ENCODE results near the gene HPSE.

Gene HPSE

DNA sequence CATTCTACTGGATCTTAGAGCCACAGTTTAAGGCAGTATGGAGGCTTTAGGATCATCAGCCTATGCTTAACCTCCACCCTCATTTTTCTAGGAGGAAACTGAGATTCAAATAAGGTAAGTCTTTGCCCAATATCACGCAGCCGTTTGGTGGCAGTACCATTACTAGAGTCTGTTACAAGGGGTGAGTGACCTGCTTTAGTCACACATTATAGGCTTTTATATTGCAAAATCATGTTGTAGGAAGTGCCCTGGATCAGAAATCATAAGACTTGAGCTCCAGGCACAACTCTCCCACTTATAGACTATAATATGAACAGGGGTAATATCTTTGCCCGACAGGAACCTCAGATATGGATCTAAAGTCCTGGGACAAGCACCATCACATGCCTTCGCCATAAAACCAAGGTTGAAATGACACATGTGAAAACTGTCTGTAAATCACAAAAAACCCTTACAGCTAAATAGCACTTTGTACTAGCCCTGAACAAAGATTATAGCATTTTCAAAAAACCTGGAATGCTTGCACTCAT is 19.2 kb downstream of the HPSE start:
- no peaks in the 10 kb centered on the region for H3K79me2 ChIP-seq (ENCODE audit: low read length)
- H3K4me1 ChIP-seq (ENCODE audit: low read length): no peaks in the 10 kb centered on the region
- no peak overlapping the region for H3K9ac ChIP-seq (ENCODE audit: low read length)
- no peaks in the 10 kb centered on the region for H3K9me3 ChIP-seq (ENCODE audit: insufficient read depth, low read length)
- H3K27me3 ChIP-seq (ENCODE audit: low read depth, low read length): 0 out of 2 replicates have a peak, but pooled peaks cover 7% of the 10 kb centered on the region
- H3K4me3 ChIP-seq (ENCODE audit: low read length): no peak overlapping the region
- H3K27ac ChIP-seq (ENCODE audit: low read length): no peak overlapping the region
- H3K36me3 ChIP-seq (replicated peaks; ENCODE audit: low read depth, low read length): no peaks in the 10 kb centered on the region
- H2AFZ ChIP-seq (ENCODE audit: low read depth, low read length): no peak overlapping the region
- H3K4me2 ChIP-seq (ENCODE audit: low read length): no peak overlapping the region
- TF ChIP-seq, protein P1, sequence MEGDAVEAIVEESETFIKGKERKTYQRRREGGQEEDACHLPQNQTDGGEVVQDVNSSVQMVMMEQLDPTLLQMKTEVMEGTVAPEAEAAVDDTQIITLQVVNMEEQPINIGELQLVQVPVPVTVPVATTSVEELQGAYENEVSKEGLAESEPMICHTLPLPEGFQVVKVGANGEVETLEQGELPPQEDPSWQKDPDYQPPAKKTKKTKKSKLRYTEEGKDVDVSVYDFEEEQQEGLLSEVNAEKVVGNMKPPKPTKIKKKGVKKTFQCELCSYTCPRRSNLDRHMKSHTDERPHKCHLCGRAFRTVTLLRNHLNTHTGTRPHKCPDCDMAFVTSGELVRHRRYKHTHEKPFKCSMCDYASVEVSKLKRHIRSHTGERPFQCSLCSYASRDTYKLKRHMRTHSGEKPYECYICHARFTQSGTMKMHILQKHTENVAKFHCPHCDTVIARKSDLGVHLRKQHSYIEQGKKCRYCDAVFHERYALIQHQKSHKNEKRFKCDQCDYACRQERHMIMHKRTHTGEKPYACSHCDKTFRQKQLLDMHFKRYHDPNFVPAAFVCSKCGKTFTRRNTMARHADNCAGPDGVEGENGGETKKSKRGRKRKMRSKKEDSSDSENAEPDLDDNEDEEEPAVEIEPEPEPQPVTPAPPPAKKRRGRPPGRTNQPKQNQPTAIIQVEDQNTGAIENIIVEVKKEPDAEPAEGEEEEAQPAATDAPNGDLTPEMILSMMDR (IDR thresholded peaks at IDR 0.05; ENCODE audit: low read depth, low read length): no peak
- no peak for TF ChIP-seq EZH2phosphoT487 (IDR thresholded peaks at IDR 0.05; ENCODE audit: low read depth)
- H4K20me1 ChIP-seq (ENCODE audit: insufficient read depth, low read length): no peaks in the 10 kb centered on the region

DNA sequence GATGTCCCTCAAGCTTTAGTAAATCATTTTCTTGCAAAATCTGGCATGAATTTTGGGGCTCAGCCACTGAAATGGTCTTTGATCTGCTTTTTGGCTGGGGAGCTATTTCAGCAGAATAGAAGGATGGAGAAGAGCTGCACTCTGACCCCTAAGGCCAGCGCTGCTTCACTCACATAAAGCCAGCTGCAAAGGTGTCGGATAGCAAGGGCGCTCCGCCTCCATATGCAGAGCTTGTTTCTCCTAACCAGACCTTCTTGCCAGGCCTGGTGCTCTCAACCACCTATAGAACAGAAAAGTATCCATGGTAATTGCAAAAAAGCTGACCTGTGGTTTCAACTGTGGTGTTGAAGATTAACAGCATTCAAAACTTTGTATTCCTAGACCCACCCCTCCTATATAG is 26.0 kb downstream of the HPSE start:
- Histone ChIP-seq H3K9me3 (ENCODE audit: insufficient read depth, low read length) (no peaks in the 10 kb centered on the region), H2AFZ (ENCODE audit: low read depth, low read length) (no peak overlapping the region), H3K4me2 (ENCODE audit: low read length) (no peak overlapping the region), H3K27ac (ENCODE audit: low read length) (no peak overlapping the region), H3K36me3 (replicated peaks; ENCODE audit: low read depth, low read length) (no peaks in the 10 kb centered on the region), H4K20me1 (ENCODE audit: insufficient read depth, low read length) (no peaks in the 10 kb centered on the region), H3K27me3 (ENCODE audit: low read depth, low read length) (no peaks in the 10 kb centered on the region), H3K4me3 (ENCODE audit: low read length) (no peak overlapping the region), H3K9ac (ENCODE audit: low read length) (no peak overlapping the region), H3K79me2 (ENCODE audit: low read length) (no peaks in the 10 kb centered on the region), H3K4me1 (ENCODE audit: low read length) (no peaks in the 10 kb centered on the region)
- TF ChIP-seq, protein P1 (IDR thresholded peaks at IDR 0.05; ENCODE audit: low read depth, low read length): no peak
- TF ChIP-seq EZH2phosphoT487 (IDR thresholded peaks at IDR 0.05; ENCODE audit: low read depth): no peak

DNA sequence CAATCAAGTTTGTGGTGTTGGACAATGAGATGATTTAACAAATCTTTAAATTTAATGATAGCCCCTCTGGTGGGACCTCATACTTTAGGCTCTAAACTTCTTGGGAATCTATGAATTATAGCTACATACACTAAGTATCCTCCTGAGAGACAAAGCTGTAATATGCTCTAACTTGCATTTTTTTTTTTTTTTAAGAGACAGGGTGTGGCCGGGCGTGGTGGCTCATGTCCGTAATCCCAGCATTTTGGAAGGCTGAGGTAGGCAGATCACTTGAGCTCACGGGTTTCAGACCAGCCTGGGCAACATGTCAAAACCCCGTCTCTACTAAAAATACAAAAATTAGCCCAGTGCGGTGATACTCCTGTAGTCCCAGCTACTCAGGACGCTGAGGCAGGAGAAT is 26.7 kb downstream of the HPSE start:
- TF ChIP-seq EZH2phosphoT487 (IDR thresholded peaks at IDR 0.05; ENCODE audit: low read depth): no peak
- TF ChIP-seq, protein P1 (IDR thresholded peaks at IDR 0.05; ENCODE audit: low read depth, low read length): no peak
- Histone ChIP-seq H2AFZ (ENCODE audit: low read depth, low read length) (no peak overlapping the region), H3K9ac (ENCODE audit: low read length) (no peak overlapping the region), H3K27ac (ENCODE audit: low read length) (no peak overlapping the region), H3K9me3 (ENCODE audit: insufficient read depth, low read length) (no peaks in the 10 kb centered on the region), H3K79me2 (ENCODE audit: low read length) (no peaks in the 10 kb centered on the region), H3K4me1 (ENCODE audit: low read length) (no peaks in the 10 kb centered on the region), H3K4me3 (ENCODE audit: low read length) (no peak overlapping the region), H3K4me2 (ENCODE audit: low read length) (no peak overlapping the region), H3K36me3 (replicated peaks; ENCODE audit: low read depth, low read length) (no peaks in the 10 kb centered on the region), H4K20me1 (ENCODE audit: insufficient read depth, low read length) (no peaks in the 10 kb centered on the region), H3K27me3 (ENCODE audit: low read depth, low read length) (no peaks in the 10 kb centered on the region)

DNA sequence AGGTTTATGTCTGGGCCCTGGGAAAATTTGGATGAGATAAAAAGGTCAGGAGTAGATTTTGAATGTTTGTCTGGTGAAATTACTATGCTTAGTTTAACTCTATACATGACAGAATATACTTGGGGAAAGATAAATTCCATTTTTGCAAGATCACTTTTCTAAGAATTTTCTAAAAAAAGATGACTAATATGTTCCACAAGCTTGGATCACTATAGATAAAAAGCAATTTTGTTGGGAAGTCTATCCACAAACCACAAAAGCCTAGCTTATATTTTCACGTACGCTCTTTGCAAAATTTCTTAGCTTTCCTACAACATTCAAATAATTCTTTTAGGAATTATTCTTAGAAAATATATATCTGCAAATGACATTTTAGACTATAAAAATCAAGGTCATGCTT is 29.5 kb downstream of the HPSE start:
- Histone ChIP-seq H3K9me3 (ENCODE audit: insufficient read depth, low read length) (no peaks in the 10 kb centered on the region), H3K27ac (ENCODE audit: low read length) (no peak overlapping the region), H3K4me2 (ENCODE audit: low read length) (no peak overlapping the region), H3K79me2 (ENCODE audit: low read length) (no peaks in the 10 kb centered on the region), H2AFZ (ENCODE audit: low read depth, low read length) (no peak overlapping the region), H3K9ac (ENCODE audit: low read length) (no peak overlapping the region), H3K4me3 (ENCODE audit: low read length) (no peak overlapping the region), H4K20me1 (ENCODE audit: insufficient read depth, low read length) (no peaks in the 10 kb centered on the region), H3K36me3 (replicated peaks; ENCODE audit: low read depth, low read length) (no peaks in the 10 kb centered on the region), H3K27me3 (ENCODE audit: low read depth, low read length) (no peaks in the 10 kb centered on the region), H3K4me1 (ENCODE audit: low read length) (no peaks in the 10 kb centered on the region)
- TF ChIP-seq EZH2phosphoT487 (IDR thresholded peaks at IDR 0.05; ENCODE audit: low read depth): no peak
- TF ChIP-seq, protein P1 (IDR thresholded peaks at IDR 0.05; ENCODE audit: low read depth, low read length): no peak

All from OCI-LY3 (cell line).